Keratinocyte (primary cell): ENCODE results near the gene RAB44.
"Not testable (repeated sequence)": the region's sequence is repeated elsewhere in the genome, so short reads cannot be mapped to it uniquely, and the experiment has no call there.

ENCODE experiments used
- CTCF ChIP-seq, 3 experiments: IDR thresholded peaks in 1 of 3; conservative IDR thresholded peaks in 1 of 3; optimal IDR thresholded peaks in 1 of 3; 2 replicates in 2 of 3; 3 replicates in 1 of 3; pipeline versions ENCODE3 to v1.5.1; 2011; ENCODE audit warnings: low read length in 3 of 3, mild to moderate bottlenecking in 3 of 3, moderate library complexity in 2 of 3, control low read depth in 1 of 3, inconsistent platforms in 1 of 3; ENCODE audit not compliant: insufficient read depth in 2 of 3; ENCODE audit errors: extremely low read depth in 1 of 3
- EZH2 ChIP-seq: IDR thresholded peaks from one replicate; pipeline ENCODE4 v1.6.1; 2012; ENCODE audit warnings: inconsistent platforms, mild to moderate bottlenecking, low read length, moderate library complexity

GRCh38 chr6:36654469-36654868, 43.2 kb upstream of the RAB44 start:
- not testable (repeated sequence) for TF ChIP-seq CTCF (optimal IDR thresholded peaks at IDR 0.05 in 1 of 3, IDR thresholded peaks at IDR 0.05 in 1 of 3, conservative IDR thresholded peaks at IDR 0.05 in 1 of 3; ENCODE audit: extremely low read depth in 1 of 3, insufficient read depth in 2 of 3, low read length in 3 of 3); EZH2
